ENCODE measurements around the gene NTM.
A peak's percentile ranks its signal among the peaks of the same experiment; 100 is the strongest.

Gene NTM

GRCh38 chr11:131849485-131849884 is 479.1 kb downstream of the NTM start:
- DNase-seq, result no peak

GRCh38 chr11:131850507-131850906 is 480.1 kb downstream of the NTM start:
- no peak for DNase-seq

- no peak for DNase-seq
Observed at GRCh38 chr11:131851964-131852755, 481.7 kb downstream of the NTM start.

GRCh38 chr11:131852757-131853156 is 482.3 kb downstream of the NTM start:
- no peak for DNase-seq

- DNase-seq, result no peak
Observed at GRCh38 chr11:131854391-131854790, 484.0 kb downstream of the NTM start.

- DNase-seq, result no peak
Observed at GRCh38 chr11:131855320-131855719, 484.9 kb downstream of the NTM start.

GRCh38 chr11:131857246-131857645 is 486.8 kb downstream of the NTM start:
- no peak for DNase-seq

- no peak for DNase-seq
Observed at GRCh38 chr11:131858505-131858904, 488.1 kb downstream of the NTM start.

GRCh38 chr11:131859538-131860210 is 489.3 kb downstream of the NTM start:
- no peak for DNase-seq

GRCh38 chr11:131864228-131864627 is 493.8 kb downstream of the NTM start:
- no peak for DNase-seq

GRCh38 chr11:131865860-131866259 is 495.4 kb downstream of the NTM start:
- no peak for DNase-seq

- no peak for DNase-seq
Observed at GRCh38 chr11:131866535-131867400, 496.4 kb downstream of the NTM start.

- DNase-seq, result peak; percentile 72 to 81 (median 76)
Observed at GRCh38 chr11:131867457-131868257, 497.2 kb downstream of the NTM start.

- DNase-seq, result peak in 2 of 3 donors; percentile 9 to 17
Observed at GRCh38 chr11:131868629-131869507, 498.5 kb downstream of the NTM start.

GRCh38 chr11:131870305-131870704 is 499.9 kb downstream of the NTM start:
- DNase-seq, result no peak

GRCh38 chr11:131871006-131871405 is 500.6 kb downstream of the NTM start:
- DNase-seq, result no peak

- DNase-seq, result no peak
Observed at GRCh38 chr11:131874070-131874469, 503.7 kb downstream of the NTM start.

GRCh38 chr11:131875611-131876010 is 505.2 kb downstream of the NTM start:
- no peak for DNase-seq

GRCh38 chr11:131877246-131877942 is 507.0 kb downstream of the NTM start:
- DNase-seq, result no peak

- DNase-seq, result no peak
Observed at GRCh38 chr11:131880316-131880715, 509.9 kb downstream of the NTM start.

GRCh38 chr11:131880976-131881375 is 510.6 kb downstream of the NTM start:
- no peak for DNase-seq

Data from suppressor macrophage treated with lipopolysaccharide for 1 hour (primary cell).